HepG2 (cell line): ENCODE results near the gene DBNDD2. TPM values are rescaled to one million over a fixed set of nuclear protein-coding genes. Genes with fewer than 3 reads are reported as not detected.
A peak's percentile ranks its signal among the peaks of the same experiment; 100 is the strongest.

ENCODE experiments used
- GATAD2A ChIP-seq: IDR thresholded peaks from 2 replicates; pipeline ENCODE4 v1.6.1; 2016
- MEIS1 ChIP-seq: sonication (generic); formaldehyde crosslinking; IDR thresholded peaks from 2 replicates; pipeline ENCODE4 v1.9.0; 2021; ENCODE audit warnings: mild to moderate bottlenecking, missing genetic modification reagents, moderate library complexity, borderline replicate concordance
- TEAD2 ChIP-seq: sonication (generic); formaldehyde crosslinking; IDR thresholded peaks from 2 replicates; pipeline ENCODE4 v1.9.0; 2021; ENCODE audit warnings: missing genetic modification reagents
- ZNF335 ChIP-seq: sonication (generic); formaldehyde crosslinking; IDR thresholded peaks from 2 replicates; pipeline ENCODE4 v1.4.0; 2020; ENCODE audit warnings: missing genetic modification reagents
- ZNF83 ChIP-seq: sonication (generic); formaldehyde crosslinking; IDR thresholded peaks from 2 replicates; pipeline ENCODE4 v1.4.0; 2020; ENCODE audit warnings: missing genetic modification reagents, mild to moderate bottlenecking, borderline replicate concordance
- polyA plus RNA-seq, 8 experiments: library from polyadenylated mRNA; depleted of rRNA in 3 of 8; stranded (reverse) in 7 of 8; unstranded in 1 of 8; fragments of >200 nt; fragmentation: Illumina TruSeq in 4 of 8; extraction: Trizol in 4 of 8; gene quantifications; 2 replicates each; pipeline versions ENCODE4 v1.2.1 to v1.2.3, GENCODE V29; 2011 to 2016; ENCODE audit warnings: low read depth in 4 of 8, missing spikeins in 1 of 8, mixed read lengths in 1 of 8; ENCODE audit not compliant: insufficient read depth in 1 of 8
- total RNA-seq, 5 experiments: library from RNA; depleted of rRNA; stranded (reverse); fragments of >200 nt; fragmentation: Illumina TruSeq; extraction: Trizol; gene quantifications; 2 replicates each; pipeline ENCODE4 v1.2.3, GENCODE V29; 2016; ENCODE audit warnings: low read depth in 1 of 5
- TF ChIP-seq, protein P1 (sequence below): fragments of 450-650 bp; IDR thresholded peaks from 2 replicates; pipeline ENCODE4 v1.6.1; 2017; ENCODE audit warnings: mild to moderate bottlenecking
- TF ChIP-seq, protein P2 (sequence below): IDR thresholded peaks from 2 replicates; pipeline ENCODE4 v1.6.1; 2018; ENCODE audit warnings: missing genetic modification reagents
- TF ChIP-seq, protein P3 (sequence below): sonication (generic); formaldehyde crosslinking; IDR thresholded peaks from 2 replicates; pipeline ENCODE4 v1.9.0; 2021; ENCODE audit warnings: missing genetic modification reagents, mild to moderate bottlenecking, borderline replicate concordance
- TF ChIP-seq, protein P4 (sequence below): sonication (generic); formaldehyde crosslinking; IDR thresholded peaks from 2 replicates; pipeline ENCODE4 v1.9.0; 2021; ENCODE audit warnings: missing genetic modification reagents, mild to moderate bottlenecking, borderline replicate concordance
- TF ChIP-seq, protein P5 (sequence below): sonication (generic); formaldehyde crosslinking; IDR thresholded peaks from 2 replicates; pipeline ENCODE4 v1.5.1; 2020; ENCODE audit warnings: mild to moderate bottlenecking, missing genetic modification reagents, moderate library complexity
- TF ChIP-seq, protein P6 (sequence below), 2 experiments: sonication (generic) in 1 of 2; formaldehyde crosslinking in 1 of 2; IDR thresholded peaks; 2 replicates each; pipeline versions ENCODE4 v1.4.0 to v1.6.1; 2016 to 2020; ENCODE audit warnings: borderline replicate concordance in 1 of 2, low read depth in 1 of 2, mild to moderate bottlenecking in 1 of 2, missing genetic modification reagents in 1 of 2

Gene DBNDD2
- total and polyA plus RNA-seq, 2 of the 13 experiments (the other 11 are each of a cell fraction or from before 2014, with no cell fraction given): 16.7 to 47.6 TPM

DNA sequence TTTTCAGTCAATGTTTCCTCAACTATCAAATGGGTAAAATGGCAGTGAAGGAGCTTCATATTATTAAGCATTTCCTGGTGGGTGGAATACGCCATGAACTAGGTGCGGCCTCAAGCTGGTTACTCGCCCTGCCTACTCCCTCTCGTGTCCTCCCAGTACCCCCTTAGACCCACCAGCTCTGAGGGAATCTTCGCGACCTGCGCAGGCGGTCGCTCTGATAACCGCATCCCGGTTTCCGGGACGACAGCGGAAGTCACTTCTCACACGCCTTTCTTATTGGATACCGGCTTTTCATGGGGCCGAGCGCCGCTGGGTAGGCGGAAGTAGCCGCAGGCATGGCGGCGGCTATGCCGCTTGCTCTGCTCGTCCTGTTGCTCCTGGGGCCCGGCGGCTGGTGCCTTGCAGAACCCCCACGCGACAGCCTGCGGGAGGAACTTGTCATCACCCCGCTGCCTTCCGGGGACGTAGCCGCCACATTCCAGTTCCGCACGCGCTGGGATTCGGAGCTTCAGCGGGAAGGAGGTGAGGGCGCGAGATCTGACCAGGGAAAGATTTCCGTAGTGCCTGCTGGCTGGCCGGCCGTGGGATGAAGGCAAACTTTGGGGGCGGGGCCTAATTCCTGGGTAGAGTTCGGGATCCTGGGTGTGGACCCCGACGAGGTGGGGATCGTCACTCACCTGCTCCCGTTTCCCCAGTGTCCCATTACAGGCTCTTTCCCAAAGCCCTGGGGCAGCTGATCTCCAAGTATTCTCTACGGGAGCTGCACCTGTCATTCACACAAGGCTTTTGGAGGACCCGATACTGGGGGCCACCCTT lies 7.9 kb downstream of the DBNDD2 start, which contains the start of gene PIGT (continued):
- TF ChIP-seq, protein P1, sequence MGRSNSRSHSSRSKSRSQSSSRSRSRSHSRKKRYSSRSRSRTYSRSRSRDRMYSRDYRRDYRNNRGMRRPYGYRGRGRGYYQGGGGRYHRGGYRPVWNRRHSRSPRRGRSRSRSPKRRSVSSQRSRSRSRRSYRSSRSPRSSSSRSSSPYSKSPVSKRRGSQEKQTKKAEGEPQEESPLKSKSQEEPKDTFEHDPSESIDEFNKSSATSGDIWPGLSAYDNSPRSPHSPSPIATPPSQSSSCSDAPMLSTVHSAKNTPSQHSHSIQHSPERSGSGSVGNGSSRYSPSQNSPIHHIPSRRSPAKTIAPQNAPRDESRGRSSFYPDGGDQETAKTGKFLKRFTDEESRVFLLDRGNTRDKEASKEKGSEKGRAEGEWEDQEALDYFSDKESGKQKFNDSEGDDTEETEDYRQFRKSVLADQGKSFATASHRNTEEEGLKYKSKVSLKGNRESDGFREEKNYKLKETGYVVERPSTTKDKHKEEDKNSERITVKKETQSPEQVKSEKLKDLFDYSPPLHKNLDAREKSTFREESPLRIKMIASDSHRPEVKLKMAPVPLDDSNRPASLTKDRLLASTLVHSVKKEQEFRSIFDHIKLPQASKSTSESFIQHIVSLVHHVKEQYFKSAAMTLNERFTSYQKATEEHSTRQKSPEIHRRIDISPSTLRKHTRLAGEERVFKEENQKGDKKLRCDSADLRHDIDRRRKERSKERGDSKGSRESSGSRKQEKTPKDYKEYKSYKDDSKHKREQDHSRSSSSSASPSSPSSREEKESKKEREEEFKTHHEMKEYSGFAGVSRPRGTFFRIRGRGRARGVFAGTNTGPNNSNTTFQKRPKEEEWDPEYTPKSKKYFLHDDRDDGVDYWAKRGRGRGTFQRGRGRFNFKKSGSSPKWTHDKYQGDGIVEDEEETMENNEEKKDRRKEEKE: no peak
- TF ChIP-seq, protein P2, sequence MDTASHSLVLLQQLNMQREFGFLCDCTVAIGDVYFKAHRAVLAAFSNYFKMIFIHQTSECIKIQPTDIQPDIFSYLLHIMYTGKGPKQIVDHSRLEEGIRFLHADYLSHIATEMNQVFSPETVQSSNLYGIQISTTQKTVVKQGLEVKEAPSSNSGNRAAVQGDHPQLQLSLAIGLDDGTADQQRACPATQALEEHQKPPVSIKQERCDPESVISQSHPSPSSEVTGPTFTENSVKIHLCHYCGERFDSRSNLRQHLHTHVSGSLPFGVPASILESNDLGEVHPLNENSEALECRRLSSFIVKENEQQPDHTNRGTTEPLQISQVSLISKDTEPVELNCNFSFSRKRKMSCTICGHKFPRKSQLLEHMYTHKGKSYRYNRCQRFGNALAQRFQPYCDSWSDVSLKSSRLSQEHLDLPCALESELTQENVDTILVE (CRISPR knock-in tag): peak; percentile 81
- peak; percentile 27; the same call in 1 of the 2 replicates for TF ChIP-seq GATAD2A (CRISPR knock-in tag)
- TF ChIP-seq, protein P3, sequence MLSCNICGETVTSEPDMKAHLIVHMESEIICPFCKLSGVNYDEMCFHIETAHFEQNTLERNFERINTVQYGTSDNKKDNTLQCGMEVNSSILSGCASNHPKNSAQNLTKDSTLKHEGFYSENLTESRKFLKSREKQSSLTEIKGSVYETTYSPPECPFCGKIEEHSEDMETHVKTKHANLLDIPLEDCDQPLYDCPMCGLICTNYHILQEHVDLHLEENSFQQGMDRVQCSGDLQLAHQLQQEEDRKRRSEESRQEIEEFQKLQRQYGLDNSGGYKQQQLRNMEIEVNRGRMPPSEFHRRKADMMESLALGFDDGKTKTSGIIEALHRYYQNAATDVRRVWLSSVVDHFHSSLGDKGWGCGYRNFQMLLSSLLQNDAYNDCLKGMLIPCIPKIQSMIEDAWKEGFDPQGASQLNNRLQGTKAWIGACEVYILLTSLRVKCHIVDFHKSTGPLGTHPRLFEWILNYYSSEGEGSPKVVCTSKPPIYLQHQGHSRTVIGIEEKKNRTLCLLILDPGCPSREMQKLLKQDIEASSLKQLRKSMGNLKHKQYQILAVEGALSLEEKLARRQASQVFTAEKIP: no peak
- TF ChIP-seq ZNF335 (CRISPR knock-in tag): peak; percentile 75; the same call in 1 of the 2 replicates
- peak; percentile 91; the same call in 1 of the 2 replicates for TF ChIP-seq ZNF83 (CRISPR knock-in tag)
- TF ChIP-seq TEAD2 (CRISPR knock-in tag): no peak
- TF ChIP-seq, protein P4, sequence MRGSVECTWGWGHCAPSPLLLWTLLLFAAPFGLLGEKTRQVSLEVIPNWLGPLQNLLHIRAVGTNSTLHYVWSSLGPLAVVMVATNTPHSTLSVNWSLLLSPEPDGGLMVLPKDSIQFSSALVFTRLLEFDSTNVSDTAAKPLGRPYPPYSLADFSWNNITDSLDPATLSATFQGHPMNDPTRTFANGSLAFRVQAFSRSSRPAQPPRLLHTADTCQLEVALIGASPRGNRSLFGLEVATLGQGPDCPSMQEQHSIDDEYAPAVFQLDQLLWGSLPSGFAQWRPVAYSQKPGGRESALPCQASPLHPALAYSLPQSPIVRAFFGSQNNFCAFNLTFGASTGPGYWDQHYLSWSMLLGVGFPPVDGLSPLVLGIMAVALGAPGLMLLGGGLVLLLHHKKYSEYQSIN: no peak; the same call in 1 of the 2 replicates
- TF ChIP-seq, protein P5, sequence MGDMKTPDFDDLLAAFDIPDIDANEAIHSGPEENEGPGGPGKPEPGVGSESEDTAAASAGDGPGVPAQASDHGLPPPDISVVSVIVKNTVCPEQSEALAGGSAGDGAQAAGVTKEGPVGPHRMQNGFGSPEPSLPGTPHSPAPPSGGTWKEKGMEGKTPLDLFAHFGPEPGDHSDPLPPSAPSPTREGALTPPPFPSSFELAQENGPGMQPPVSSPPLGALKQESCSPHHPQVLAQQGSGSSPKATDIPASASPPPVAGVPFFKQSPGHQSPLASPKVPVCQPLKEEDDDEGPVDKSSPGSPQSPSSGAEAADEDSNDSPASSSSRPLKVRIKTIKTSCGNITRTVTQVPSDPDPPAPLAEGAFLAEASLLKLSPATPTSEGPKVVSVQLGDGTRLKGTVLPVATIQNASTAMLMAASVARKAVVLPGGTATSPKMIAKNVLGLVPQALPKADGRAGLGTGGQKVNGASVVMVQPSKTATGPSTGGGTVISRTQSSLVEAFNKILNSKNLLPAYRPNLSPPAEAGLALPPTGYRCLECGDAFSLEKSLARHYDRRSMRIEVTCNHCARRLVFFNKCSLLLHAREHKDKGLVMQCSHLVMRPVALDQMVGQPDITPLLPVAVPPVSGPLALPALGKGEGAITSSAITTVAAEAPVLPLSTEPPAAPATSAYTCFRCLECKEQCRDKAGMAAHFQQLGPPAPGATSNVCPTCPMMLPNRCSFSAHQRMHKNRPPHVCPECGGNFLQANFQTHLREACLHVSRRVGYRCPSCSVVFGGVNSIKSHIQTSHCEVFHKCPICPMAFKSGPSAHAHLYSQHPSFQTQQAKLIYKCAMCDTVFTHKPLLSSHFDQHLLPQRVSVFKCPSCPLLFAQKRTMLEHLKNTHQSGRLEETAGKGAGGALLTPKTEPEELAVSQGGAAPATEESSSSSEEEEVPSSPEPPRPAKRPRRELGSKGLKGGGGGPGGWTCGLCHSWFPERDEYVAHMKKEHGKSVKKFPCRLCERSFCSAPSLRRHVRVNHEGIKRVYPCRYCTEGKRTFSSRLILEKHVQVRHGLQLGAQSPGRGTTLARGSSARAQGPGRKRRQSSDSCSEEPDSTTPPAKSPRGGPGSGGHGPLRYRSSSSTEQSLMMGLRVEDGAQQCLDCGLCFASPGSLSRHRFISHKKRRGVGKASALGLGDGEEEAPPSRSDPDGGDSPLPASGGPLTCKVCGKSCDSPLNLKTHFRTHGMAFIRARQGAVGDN (CRISPR knock-in tag): peak; percentile 98
- TF ChIP-seq, protein P6, sequence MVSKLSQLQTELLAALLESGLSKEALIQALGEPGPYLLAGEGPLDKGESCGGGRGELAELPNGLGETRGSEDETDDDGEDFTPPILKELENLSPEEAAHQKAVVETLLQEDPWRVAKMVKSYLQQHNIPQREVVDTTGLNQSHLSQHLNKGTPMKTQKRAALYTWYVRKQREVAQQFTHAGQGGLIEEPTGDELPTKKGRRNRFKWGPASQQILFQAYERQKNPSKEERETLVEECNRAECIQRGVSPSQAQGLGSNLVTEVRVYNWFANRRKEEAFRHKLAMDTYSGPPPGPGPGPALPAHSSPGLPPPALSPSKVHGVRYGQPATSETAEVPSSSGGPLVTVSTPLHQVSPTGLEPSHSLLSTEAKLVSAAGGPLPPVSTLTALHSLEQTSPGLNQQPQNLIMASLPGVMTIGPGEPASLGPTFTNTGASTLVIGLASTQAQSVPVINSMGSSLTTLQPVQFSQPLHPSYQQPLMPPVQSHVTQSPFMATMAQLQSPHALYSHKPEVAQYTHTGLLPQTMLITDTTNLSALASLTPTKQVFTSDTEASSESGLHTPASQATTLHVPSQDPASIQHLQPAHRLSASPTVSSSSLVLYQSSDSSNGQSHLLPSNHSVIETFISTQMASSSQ (IDR thresholded peaks at IDR 0.05; ENCODE audit: low read depth): no peak
- TF ChIP-seq, protein P6 (CRISPR knock-in tag; IDR thresholded peaks at IDR 0.05; ENCODE audit: borderline replicate concordance): no peak; the same call in 1 of the 2 replicates
- TF ChIP-seq MEIS1 (CRISPR knock-in tag): peak; percentile 68
